Fibroblast of lung (primary cell): Measurements from ENCODE around the gene ARHGAP12. TPM values are rescaled to one million over a fixed set of nuclear protein-coding genes. Genes with fewer than 3 reads are reported as not detected.

ENCODE experiments used
- DNase-seq, 2 donors: peaks; one replicate each; pipeline versions ENCODE4 v3.0.0 to v3.0.0-alpha.2; 2010; ENCODE audit warnings: low read depth in 2 of 2
- H2AFZ ChIP-seq: 2 replicates; pipeline ENCODE4 v1.5.1; 2012; ENCODE audit warnings: low read length, control low read depth, inconsistent platforms
- H3K27ac ChIP-seq: 2 replicates; pipeline ENCODE4 v1.5.1; 2011; ENCODE audit warnings: low read length, control low read depth; ENCODE audit not compliant: insufficient read depth
- H3K27me3 ChIP-seq: 2 replicates; pipeline ENCODE4 v1.5.1; 2011; ENCODE audit warnings: mild to moderate bottlenecking, low read length; ENCODE audit not compliant: control insufficient read depth, insufficient read depth
- H3K36me3 ChIP-seq: 2 replicates; pipeline ENCODE4 v1.5.1; 2011; ENCODE audit warnings: low read length; ENCODE audit not compliant: control insufficient read depth, insufficient read depth
- H3K4me1 ChIP-seq: 2 replicates; pipeline ENCODE4 v1.5.1; 2011; ENCODE audit warnings: low read length; ENCODE audit not compliant: control insufficient read depth, insufficient read depth; ENCODE audit errors: extremely low read depth
- H3K4me2 ChIP-seq: 2 replicates; pipeline ENCODE4 v1.5.1; 2011; ENCODE audit warnings: low read length, control low read depth; ENCODE audit not compliant: insufficient read depth; ENCODE audit errors: extremely low read depth
- H3K4me3 ChIP-seq, 4 experiments: fragments of 200-600 bp in 1 of 4; sonication (generic) in 1 of 4; replicated peaks in 1 of 4; 2 replicates each; pipeline ENCODE4 v1.5.1; 2011 to 2016; ENCODE audit warnings: low read length in 4 of 4, low read depth in 3 of 4, mild to moderate bottlenecking in 3 of 4, control low read depth in 2 of 4, inconsistent platforms in 1 of 4, mixed read lengths in 1 of 4; ENCODE audit not compliant: insufficient read depth in 1 of 4; ENCODE audit errors: control extremely low read depth in 1 of 4
- H3K79me2 ChIP-seq: 2 replicates; pipeline ENCODE4 v1.5.1; 2012; ENCODE audit warnings: mild to moderate bottlenecking, low read length, inconsistent platforms; ENCODE audit not compliant: control insufficient read depth, insufficient read depth
- H3K9ac ChIP-seq: 2 replicates; pipeline ENCODE4 v1.5.1; 2011; ENCODE audit warnings: mild to moderate bottlenecking, low read length, control low read depth; ENCODE audit not compliant: insufficient read depth
- H3K9me3 ChIP-seq: 2 replicates; pipeline ENCODE4 v1.5.1; 2012; ENCODE audit warnings: low read depth, low read length; ENCODE audit not compliant: control insufficient read depth, insufficient read depth
- H4K20me1 ChIP-seq: 2 replicates; pipeline ENCODE4 v1.5.1; 2011; ENCODE audit warnings: low read length; ENCODE audit not compliant: control insufficient read depth, insufficient read depth; ENCODE audit errors: extremely low read depth
- CTCF ChIP-seq, 2 donors: IDR thresholded peaks in 1 of 2; conservative IDR thresholded peaks in 1 of 2; 1 replicate in 1 of 2; 2 replicates in 1 of 2; pipeline ENCODE4 v1.5.1; 2011 to 2012; ENCODE audit warnings: low read length in 2 of 2, control low read depth in 1 of 2, inconsistent platforms in 1 of 2, low read depth in 1 of 2, mild to moderate bottlenecking in 1 of 2
- EZH2 ChIP-seq: IDR thresholded peaks from 2 replicates; pipeline ENCODE4 v1.5.1; 2012; ENCODE audit warnings: low read length, control low read depth, mild to moderate bottlenecking; ENCODE audit errors: missing control alignments
- polyA plus RNA-seq, 2 donors: library from polyadenylated mRNA; depleted of rRNA in 1 of 2; stranded (reverse) in 1 of 2; unstranded in 1 of 2; fragments of >200 nt; gene quantifications; 2 replicates each; pipeline ENCODE4 v1.2.1, GENCODE V29; 2011 to 2012; ENCODE audit warnings: missing spikeins in 1 of 2
- total RNA-seq: library from RNA; depleted of rRNA; stranded (reverse); fragments of >200 nt; gene quantifications from 2 replicates; pipeline ENCODE4 v1.2.1, GENCODE V29; 2014

The ARHGAP12 gene
- total and polyA plus RNA-seq, 2 donors (not counting 1 experiment from before 2014, with no cell fraction given): 24.0 to 63.1 TPM

DNA sequence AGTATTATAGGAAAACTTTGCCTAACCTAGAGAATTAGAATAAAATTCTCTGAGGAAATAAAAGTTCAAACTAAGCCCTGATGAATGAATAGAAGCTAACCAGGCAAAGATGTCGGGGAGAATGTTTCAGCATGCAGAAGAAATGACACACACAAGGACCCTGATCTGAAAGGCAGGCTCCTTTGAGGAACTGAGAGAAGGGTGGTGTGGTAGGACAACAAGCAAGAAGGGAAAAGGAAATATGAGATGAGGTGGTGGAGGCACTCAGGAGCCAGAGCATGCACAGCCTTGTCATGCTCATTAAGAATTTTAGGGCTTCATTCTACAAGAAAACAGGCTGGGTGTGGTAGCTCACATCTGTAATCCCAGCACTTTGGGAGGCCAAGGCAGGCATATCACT lies 90.6 kb downstream of the ARHGAP12 start:
- H3K36me3 ChIP-seq: no peaks in the 10 kb centered on the region
- H2AFZ ChIP-seq: no peak overlapping the region
- H3K27ac ChIP-seq: no peak overlapping the region
- no peaks in the 10 kb centered on the region for H3K27me3 ChIP-seq
- H3K4me3 ChIP-seq: no peak overlapping the region
- H3K79me2 ChIP-seq: no peaks in the 10 kb centered on the region
- H4K20me1 ChIP-seq: no peaks in the 10 kb centered on the region
- H3K4me1 ChIP-seq: no peaks in the 10 kb centered on the region
- no peaks in the 10 kb centered on the region for H3K9me3 ChIP-seq
- H3K9ac ChIP-seq: no peak overlapping the region
- TF ChIP-seq CTCF (conservative IDR thresholded peaks at IDR 0.05 in 1 of 2, IDR thresholded peaks at IDR 0.05 in 1 of 2; ENCODE audit: low read depth in 1 of 2, low read length in 2 of 2) (no peak), EZH2 (no peak)
- no peak overlapping the region for H3K4me2 ChIP-seq
- no peak for DNase-seq

DNA sequence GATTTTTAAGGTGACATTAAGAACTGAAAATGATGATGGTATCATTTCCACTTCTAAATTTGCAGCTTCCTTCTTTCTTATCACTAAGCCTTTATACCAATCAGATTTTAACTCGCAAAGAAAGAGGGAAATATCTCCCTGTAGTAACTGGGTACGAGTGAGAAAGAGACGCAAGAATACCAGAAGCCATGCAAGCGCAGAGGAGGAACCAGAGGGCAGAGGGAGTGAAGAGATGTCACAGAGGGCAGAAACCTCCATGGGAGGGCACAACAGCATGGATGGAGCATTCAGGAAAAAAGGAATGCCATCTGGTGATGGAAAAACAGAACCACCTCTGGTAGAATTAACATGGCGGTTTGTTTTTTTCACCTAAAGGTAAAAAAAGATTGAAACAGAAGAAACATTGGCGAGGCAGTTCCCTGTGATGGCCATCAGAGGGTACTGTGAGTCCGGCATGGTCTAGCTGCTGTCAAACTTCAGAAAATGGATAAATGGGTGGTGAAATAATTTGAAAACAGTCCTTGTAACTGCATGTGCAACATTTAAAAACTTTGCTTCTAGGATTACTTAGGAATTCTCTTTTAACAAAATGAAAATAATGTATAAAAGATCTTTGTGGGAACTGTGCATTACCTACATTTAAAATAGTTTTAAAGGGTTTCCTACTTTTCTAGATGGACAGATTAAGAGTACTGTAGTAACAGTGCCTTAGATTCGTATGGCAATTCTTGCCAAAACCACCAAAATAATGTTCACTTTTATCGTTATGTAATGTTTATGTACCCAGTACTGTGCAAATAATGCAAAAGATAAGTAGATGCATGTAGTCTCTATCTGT lies 91.8 kb downstream of the ARHGAP12 start:
- H3K36me3 ChIP-seq: no peaks in the 10 kb centered on the region
- H3K9me3 ChIP-seq: no peaks in the 10 kb centered on the region
- no peak overlapping the region for H3K4me2 ChIP-seq
- no peaks in the 10 kb centered on the region for H3K79me2 ChIP-seq
- no peak overlapping the region for H3K27ac ChIP-seq
- no peak overlapping the region for H3K9ac ChIP-seq
- peak; percentile 34 to 63 for DNase-seq
- H2AFZ ChIP-seq: no peak overlapping the region
- H4K20me1 ChIP-seq: no peaks in the 10 kb centered on the region
- peak; percentile 54 to 84 for TF ChIP-seq CTCF (conservative IDR thresholded peaks at IDR 0.05 in 1 of 2, IDR thresholded peaks at IDR 0.05 in 1 of 2; ENCODE audit: low read depth in 1 of 2, low read length in 2 of 2)
- TF ChIP-seq EZH2: no peak
- no peak overlapping the region for H3K4me3 ChIP-seq
- H3K27me3 ChIP-seq: no peaks in the 10 kb centered on the region
- H3K4me1 ChIP-seq: no peaks in the 10 kb centered on the region

DNA sequence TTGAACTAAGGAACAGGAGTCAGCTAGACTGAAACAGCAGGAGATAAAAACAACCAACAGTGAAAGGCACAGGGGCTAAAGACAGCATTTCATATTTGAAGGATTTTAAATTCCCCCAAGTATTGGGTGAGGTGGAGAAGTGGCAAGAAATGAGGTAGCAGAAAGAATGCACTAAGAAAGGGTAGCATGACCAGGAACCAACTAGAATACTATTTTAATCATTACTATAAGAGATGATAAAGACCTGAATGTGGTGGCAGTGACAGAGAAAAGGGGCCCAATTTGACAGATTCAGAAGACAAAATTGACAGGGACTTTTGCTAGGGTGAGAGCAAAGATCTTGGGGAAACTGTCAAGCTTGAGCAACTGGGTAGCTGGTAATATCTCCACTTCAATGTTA lies 94.9 kb downstream of the ARHGAP12 start:
- Histone ChIP-seq H3K36me3 (no peaks in the 10 kb centered on the region), H3K9me3 (no peaks in the 10 kb centered on the region), H3K4me3 (no peak overlapping the region), H4K20me1 (no peaks in the 10 kb centered on the region), H3K9ac (no peak overlapping the region), H3K27ac (no peak overlapping the region), H3K4me1 (no peaks in the 10 kb centered on the region), H3K27me3 (no peaks in the 10 kb centered on the region), H2AFZ (no peak overlapping the region), H3K4me2 (no peak overlapping the region), H3K79me2 (no peaks in the 10 kb centered on the region)
- no peak for TF ChIP-seq CTCF (conservative IDR thresholded peaks at IDR 0.05 in 1 of 2, IDR thresholded peaks at IDR 0.05 in 1 of 2; ENCODE audit: low read depth in 1 of 2, low read length in 2 of 2)
- no peak for TF ChIP-seq EZH2
- DNase-seq: no peak
